Endothelial cell of umbilical vein (primary cell): Measurements from ENCODE around the gene OR6V1. TPM values are rescaled to one million over a fixed set of nuclear protein-coding genes. Genes with fewer than 3 reads are reported as not detected.

Source experiments
- BruUV-seq: library from RNA; stranded (reverse); fragments of 400-500 nt; replicated peaks from 2 replicates; lab custom pipeline; 2021; lab: Mats Ljungman, UMichigan
- CTCF ChIA-PET: fragments of 300-600, 350-600 bp; sonication (Branson Sonifier 250); formaldehyde crosslinking; loops from one replicate; lab custom pipeline; 2021; ENCODE audit warnings: antibody characterized with exemption, inconsistent platforms; lab: Charles Lee
- POLR2A ChIA-PET: fragments of 300-600, 350-600 bp; sonication (Branson Sonifier 250); formaldehyde crosslinking; loops from one replicate; lab custom pipeline; 2021; ENCODE audit warnings: antibody characterized with exemption, inconsistent platforms; lab: Charles Lee
- DNase-seq: peaks from one replicate; pipeline ENCODE4 v3.0.0-alpha.2; 2011; ENCODE audit warnings: low read depth, low spot score
- FAIRE-seq: peaks from 2 replicates; lab custom pipeline; 2011; peaks lifted over from hg19 to GRCh38; lab: Jason Lieb, UNC
- H2AFZ ChIP-seq: 2 replicates; pipeline ENCODE4 v1.6.0; 2012; ENCODE audit warnings: low read depth, low read length, control low read depth, inconsistent platforms
- H3K27ac ChIP-seq: 2 replicates; pipeline ENCODE4 v1.5.1; 2011; ENCODE audit warnings: low read depth, mild to moderate bottlenecking, control low read depth, low read length, moderate library complexity; ENCODE audit not compliant: insufficient read depth
- H3K27me3 ChIP-seq, 2 experiments: 2 replicates each; pipeline versions ENCODE4 v1.6.0 to v1.6.1; 2011; ENCODE audit warnings: low read length in 2 of 2, mixed read lengths in 1 of 2; ENCODE audit not compliant: control insufficient read depth in 2 of 2, insufficient read depth in 2 of 2
- H3K36me3 ChIP-seq, 2 experiments: 2 replicates in 1 of 2; 3 replicates in 1 of 2; pipeline ENCODE4 v1.5.1; 2011; ENCODE audit warnings: low read length in 2 of 2, mild to moderate bottlenecking in 1 of 2, moderate library complexity in 1 of 2; ENCODE audit not compliant: control insufficient read depth in 2 of 2, insufficient read depth in 2 of 2; ENCODE audit errors: extremely low read depth in 1 of 2
- H3K4me1 ChIP-seq: 3 replicates; pipeline ENCODE4 v1.5.1; 2011; ENCODE audit warnings: mild to moderate bottlenecking, low read length; ENCODE audit not compliant: control insufficient read depth, insufficient read depth; ENCODE audit errors: extremely low read depth
- H3K4me2 ChIP-seq: 2 replicates; pipeline ENCODE4 v1.6.1; 2011; ENCODE audit warnings: low read length, control low read depth, mixed read lengths; ENCODE audit not compliant: insufficient read depth
- H3K4me3 ChIP-seq, 3 experiments: fragments of 200-600 bp in 1 of 3; sonication (generic), shearing (Covaris generic) in 1 of 3; replicated peaks in 1 of 3; 2 replicates each; pipeline ENCODE4 v1.5.1; 2011 to 2016; ENCODE audit warnings: control low read depth in 3 of 3, low read length in 3 of 3, mild to moderate bottlenecking in 2 of 3, inconsistent platforms in 1 of 3, low read depth in 1 of 3, moderate library complexity in 1 of 3; ENCODE audit not compliant: insufficient read depth in 1 of 3
- H3K79me2 ChIP-seq: 2 replicates; pipeline ENCODE4 v1.6.0; 2012; ENCODE audit warnings: low read length, inconsistent platforms; ENCODE audit not compliant: control insufficient read depth, insufficient read depth
- H3K9ac ChIP-seq: replicated peaks from 2 replicates; pipeline ENCODE3; 2011; ENCODE audit warnings: low read length, control low read depth; ENCODE audit not compliant: insufficient read depth; ENCODE audit errors: extremely low read depth
- H3K9me1 ChIP-seq: replicated peaks from 3 replicates; pipeline ENCODE4 v1.6.0; 2011; ENCODE audit warnings: mild to moderate bottlenecking, low read length; ENCODE audit not compliant: control insufficient read depth, insufficient read depth; ENCODE audit errors: extremely low read depth
- H3K9me3 ChIP-seq: replicated peaks from 2 replicates; pipeline ENCODE4 v1.5.1; 2012; ENCODE audit warnings: low read length, inconsistent platforms; ENCODE audit not compliant: control insufficient read depth, insufficient read depth
- H4K20me1 ChIP-seq: replicated peaks from 2 replicates; pipeline ENCODE3; 2011; ENCODE audit warnings: mild to moderate bottlenecking, low read length; ENCODE audit not compliant: control insufficient read depth, insufficient read depth; ENCODE audit errors: extremely low read depth
- EZH2 ChIP-seq: IDR thresholded peaks from 2 replicates; pipeline ENCODE4 v1.6.1; 2012; ENCODE audit warnings: borderline replicate concordance, low read depth, mild to moderate bottlenecking, moderate library complexity, low read length, inconsistent platforms; ENCODE audit not compliant: severe bottlenecking
- FOS ChIP-seq: IDR thresholded peaks from 2 replicates; pipeline ENCODE4 v1.6.1; 2011; ENCODE audit warnings: mild to moderate bottlenecking, low read length, moderate library complexity, borderline replicate concordance; ENCODE audit not compliant: insufficient read depth
- GATA2 ChIP-seq: IDR thresholded peaks from 2 replicates; pipeline ENCODE4 v1.7.0; 2011; ENCODE audit warnings: low read depth, mild to moderate bottlenecking, moderate library complexity, mixed read lengths, low read length; ENCODE audit not compliant: insufficient read length, insufficient read depth
- JUN ChIP-seq: IDR thresholded peaks from 2 replicates; pipeline ENCODE4 v1.6.1; 2011; ENCODE audit warnings: borderline replicate concordance, low read depth; ENCODE audit not compliant: insufficient read length, insufficient read depth
- MYC ChIP-seq: IDR thresholded peaks from one replicate; pipeline ENCODE4 v1.6.1; 2011; ENCODE audit warnings: mild to moderate bottlenecking, low read depth, low read length
- POLR2A ChIP-seq: IDR thresholded peaks from 2 replicates; pipeline ENCODE4 v1.6.1; 2012; ENCODE audit warnings: low read depth, mild to moderate bottlenecking, control low read depth, low read length
- POLR2AphosphoS5 ChIP-seq: IDR thresholded peaks from 2 replicates; pipeline ENCODE4 v1.6.1; 2012; ENCODE audit warnings: low read depth, mild to moderate bottlenecking, control low read depth, low read length, moderate library complexity; ENCODE audit not compliant: insufficient read depth
- dilution Hi-C: fragments of 300-500 bp; cut with MboI; formaldehyde crosslinking; loops from one replicate; pipeline ENCODE4 v1.15.0; 2019; ENCODE audit warnings: low sequenced_read_pairs; ENCODE audit not compliant: extremely low pct_ligation_motif_present
- intact Hi-C: fragments of 100-400 bp; cut with micrococcal nuclease; formaldehyde crosslinking; loops from one replicate; pipeline ENCODE4 v1.10.0; 2022
- polyA plus RNA-seq, 4 experiments: library from polyadenylated mRNA; depleted of rRNA in 3 of 4; stranded (reverse) in 3 of 4; unstranded in 1 of 4; fragments of >200 nt; gene quantifications; 2 replicates each; pipeline versions ENCODE4 v1.2.1 to v1.2.3, GENCODE V29; 2011 to 2012; ENCODE audit warnings: missing spikeins in 1 of 4
- total RNA-seq: library from RNA; stranded (reverse); gene quantifications from 2 replicates; pipeline ENCODE4 v1.2.3, GENCODE V29; 2021
- TF ChIP-seq, protein P1 (sequence below), 2 donors: IDR thresholded peaks; 1 replicate in 1 of 2; 2 replicates in 1 of 2; pipeline ENCODE4 v1.5.1; 2011; ENCODE audit warnings: low read length in 2 of 2, mild to moderate bottlenecking in 2 of 2, moderate library complexity in 2 of 2, control low read depth in 1 of 2, inconsistent platforms in 1 of 2, low read depth in 1 of 2; ENCODE audit not compliant: insufficient read depth in 1 of 2; ENCODE audit errors: extremely low read depth in 1 of 2
- TF ChIP-seq, protein P2 (sequence below): IDR thresholded peaks from 2 replicates; pipeline ENCODE4 v1.6.1; 2011; ENCODE audit not compliant: insufficient read depth, insufficient read length

OR6V1 gene
- total and polyA plus RNA-seq, 2 donors (not counting 3 experiments of a cell fraction or from before 2014, with no cell fraction given) = not detected

DNA sequence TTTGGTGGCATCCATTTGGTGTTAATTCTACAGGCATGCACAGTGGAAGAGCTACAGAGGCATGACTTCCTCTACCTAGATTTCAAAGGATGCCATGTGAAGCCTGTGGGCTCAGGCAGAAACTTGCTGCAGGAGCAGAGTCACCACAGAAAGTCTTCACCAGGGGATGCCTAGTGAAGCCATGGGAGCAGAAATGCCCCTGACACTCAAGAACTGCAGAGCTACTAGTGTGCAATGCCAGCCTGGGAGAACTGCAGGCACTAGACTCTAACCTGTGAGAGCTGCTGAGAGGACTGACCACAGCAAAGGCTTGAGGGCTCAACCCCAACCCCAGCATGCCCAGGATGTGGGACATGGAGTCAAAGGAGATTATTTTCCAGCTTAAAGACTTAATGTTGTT lies 29.1 kb upstream of the OR6V1 start:
- TF ChIP-seq MYC = no peak
- TF ChIP-seq, protein P1, sequence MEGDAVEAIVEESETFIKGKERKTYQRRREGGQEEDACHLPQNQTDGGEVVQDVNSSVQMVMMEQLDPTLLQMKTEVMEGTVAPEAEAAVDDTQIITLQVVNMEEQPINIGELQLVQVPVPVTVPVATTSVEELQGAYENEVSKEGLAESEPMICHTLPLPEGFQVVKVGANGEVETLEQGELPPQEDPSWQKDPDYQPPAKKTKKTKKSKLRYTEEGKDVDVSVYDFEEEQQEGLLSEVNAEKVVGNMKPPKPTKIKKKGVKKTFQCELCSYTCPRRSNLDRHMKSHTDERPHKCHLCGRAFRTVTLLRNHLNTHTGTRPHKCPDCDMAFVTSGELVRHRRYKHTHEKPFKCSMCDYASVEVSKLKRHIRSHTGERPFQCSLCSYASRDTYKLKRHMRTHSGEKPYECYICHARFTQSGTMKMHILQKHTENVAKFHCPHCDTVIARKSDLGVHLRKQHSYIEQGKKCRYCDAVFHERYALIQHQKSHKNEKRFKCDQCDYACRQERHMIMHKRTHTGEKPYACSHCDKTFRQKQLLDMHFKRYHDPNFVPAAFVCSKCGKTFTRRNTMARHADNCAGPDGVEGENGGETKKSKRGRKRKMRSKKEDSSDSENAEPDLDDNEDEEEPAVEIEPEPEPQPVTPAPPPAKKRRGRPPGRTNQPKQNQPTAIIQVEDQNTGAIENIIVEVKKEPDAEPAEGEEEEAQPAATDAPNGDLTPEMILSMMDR (IDR thresholded peaks at IDR 0.05; ENCODE audit: extremely low read depth in 1 of 2, insufficient read depth in 1 of 2, low read depth in 1 of 2, low read length in 2 of 2) = no peak
- TF ChIP-seq, protein P2, sequence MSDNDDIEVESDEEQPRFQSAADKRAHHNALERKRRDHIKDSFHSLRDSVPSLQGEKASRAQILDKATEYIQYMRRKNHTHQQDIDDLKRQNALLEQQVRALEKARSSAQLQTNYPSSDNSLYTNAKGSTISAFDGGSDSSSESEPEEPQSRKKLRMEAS = no peak
- TF ChIP-seq EZH2 = no peak
- BruUV-seq = no TSS peak
- no peak overlapping the region for H3K4me3 ChIP-seq
- ChIA-PET POLR2A (no interaction called here), CTCF (interaction anchor here (26.4 kb wide), 1 partner anchor 196 kb away, joined by 967 read pairs; the partner anchor contains the start of gene TAS2R40)
- H3K9me3 ChIP-seq = no peaks in the 10 kb centered on the region
- intact Hi-C loops (no loop called here), dilution Hi-C loops (loop anchor here (25.0 kb wide), 1 partner anchor 189 kb away; the partner anchor contains the start of gene TAS2R40)
- no peak overlapping the region for H3K27ac ChIP-seq
- no peaks in the 10 kb centered on the region for H3K36me3 ChIP-seq
- no peaks in the 10 kb centered on the region for H3K79me2 ChIP-seq
- H3K4me2 ChIP-seq = no peak overlapping the region
- H2AFZ ChIP-seq = no peak overlapping the region
- DNase-seq (no peak), FAIRE-seq (no peak)
- H4K20me1 ChIP-seq = no peaks in the 10 kb centered on the region
- no peaks in the 10 kb centered on the region for H3K9me1 ChIP-seq
- peaks cover 5% of the 10 kb centered on the region in 2 experiments for H3K27me3 ChIP-seq
- peaks cover 18% of the 10 kb centered on the region for H3K4me1 ChIP-seq
- H3K9ac ChIP-seq = no peak overlapping the region

DNA sequence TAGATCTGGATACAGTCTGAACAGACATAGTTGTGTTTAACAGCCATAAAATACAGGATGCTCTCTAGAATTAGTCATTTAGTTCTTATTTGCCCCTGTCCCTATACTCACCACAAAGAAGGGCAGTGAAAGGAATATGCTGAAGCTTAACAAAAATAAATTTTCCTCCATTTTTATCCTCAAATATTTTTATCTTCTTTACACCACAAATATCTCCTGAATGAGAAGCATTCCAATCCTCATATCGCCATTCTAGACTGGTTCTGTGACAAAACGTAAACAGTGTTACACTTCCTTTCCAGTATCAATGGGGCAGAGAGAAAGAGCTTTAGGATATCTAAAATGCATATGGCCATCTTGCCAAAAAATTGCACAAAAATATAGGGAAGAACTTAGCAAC lies 26.8 kb upstream of the OR6V1 start:
- Histone ChIP-seq H3K79me2 (no peaks in the 10 kb centered on the region), H3K9ac (no peak overlapping the region), H3K4me2 (no peak overlapping the region), H3K9me3 (no peaks in the 10 kb centered on the region), H2AFZ (no peak overlapping the region), H3K36me3 (no peaks in the 10 kb centered on the region), H3K27ac (no peak overlapping the region), H3K27me3 (peaks cover 7% of the 10 kb centered on the region in 2 experiments), H3K9me1 (no peaks in the 10 kb centered on the region), H3K4me1 (no peaks in the 10 kb centered on the region), H3K4me3 (no peak overlapping the region), H4K20me1 (no peaks in the 10 kb centered on the region)
- no peak for TF ChIP-seq EZH2
- TF ChIP-seq MYC = no peak
- no peak for TF ChIP-seq GATA2
- TF ChIP-seq POLR2AphosphoS5 = no peak
- TF ChIP-seq JUN = no peak
- TF ChIP-seq, protein P2 = no peak
- TF ChIP-seq, protein P1 (IDR thresholded peaks at IDR 0.05; ENCODE audit: extremely low read depth in 1 of 2, insufficient read depth in 1 of 2, low read depth in 1 of 2, low read length in 2 of 2) = no peak
- no peak for TF ChIP-seq POLR2A
- TF ChIP-seq FOS = no peak
- FAIRE-seq (no peak), DNase-seq (no peak)
- POLR2A ChIA-PET = no interaction called here
- CTCF ChIA-PET = interaction anchor here (1.3 to 2.2 kb wide), 2 partner anchors 9 to 190 kb away, joined by 4 to 9 read pairs; no protein-coding TSS in a partner anchor
- dilution Hi-C loops (no loop called here), intact Hi-C loops (no loop called here)
- no TSS peak for BruUV-seq
